H9 (cell line): Measurements from ENCODE around the gene COL5A3. TPM values are rescaled to one million over a fixed set of nuclear protein-coding genes. Genes with fewer than 3 reads are reported as not detected.

Experiments
- DNase-seq: peaks from one replicate; pipeline ENCODE4 v3.0.0-alpha.2; 2017
- H2AFZ ChIP-seq: one replicate; pipeline ENCODE4 v1.6.1; 2013; ENCODE audit warnings: mild to moderate bottlenecking, low read length, control low read depth, moderate library complexity
- H2AK5ac ChIP-seq: 2 replicates; pipeline ENCODE4 v1.6.1; 2013; ENCODE audit warnings: low read length, control low read depth, mixed read lengths; ENCODE audit not compliant: insufficient read length
- H2BK120ac ChIP-seq: one replicate; pipeline ENCODE4 v1.6.1; 2013; ENCODE audit warnings: low read depth, mild to moderate bottlenecking, low read length, control low read depth, inconsistent platforms; ENCODE audit not compliant: poor library complexity, severe bottlenecking
- H2BK12ac ChIP-seq: 2 replicates; pipeline ENCODE4 v1.6.1; 2013; ENCODE audit warnings: low read length, control low read depth, mixed read lengths, low read depth; ENCODE audit not compliant: insufficient read length
- H2BK15ac ChIP-seq: 2 replicates; pipeline ENCODE4 v1.6.1; 2013; ENCODE audit warnings: low read depth, low read length, control low read depth
- H2BK20ac ChIP-seq: one replicate; pipeline ENCODE4 v1.6.1; 2013; ENCODE audit warnings: low read depth, mild to moderate bottlenecking, low read length, control low read depth, inconsistent platforms; ENCODE audit not compliant: poor library complexity, severe bottlenecking
- H2BK5ac ChIP-seq: 2 replicates; pipeline ENCODE4 v1.6.1; 2013; ENCODE audit warnings: low read length, control low read depth, mixed read lengths; ENCODE audit not compliant: insufficient read length
- H3K14ac ChIP-seq: 2 replicates; pipeline ENCODE4 v1.6.1; 2013; ENCODE audit warnings: low read length, control low read depth; ENCODE audit not compliant: insufficient read depth
- H3K18ac ChIP-seq: 2 replicates; pipeline ENCODE4 v1.6.1; 2013; ENCODE audit warnings: low read depth, mild to moderate bottlenecking, mixed read lengths, low read length, control low read depth; ENCODE audit not compliant: insufficient read length
- H3K23ac ChIP-seq: 2 replicates; pipeline ENCODE4 v1.6.1; 2013; ENCODE audit warnings: low read length, control low read depth, mixed read lengths, low read depth; ENCODE audit not compliant: insufficient read length
- H3K23me2 ChIP-seq: 2 replicates; pipeline ENCODE4 v1.6.1; 2013; ENCODE audit warnings: low read depth, mild to moderate bottlenecking, mixed read lengths, low read length, control low read depth; ENCODE audit not compliant: insufficient read length, poor library complexity, severe bottlenecking
- H3K27ac ChIP-seq: 2 replicates; pipeline ENCODE4 v1.5.1; 2013; ENCODE audit warnings: low read length, control low read depth, mixed read lengths, low read depth; ENCODE audit not compliant: insufficient read length
- H3K27me3 ChIP-seq: 2 replicates; pipeline ENCODE4 v1.6.1; 2013; ENCODE audit warnings: low read length, control low read depth, inconsistent platforms; ENCODE audit not compliant: insufficient read depth
- H3K4ac ChIP-seq: 2 replicates; pipeline ENCODE4 v1.6.1; 2013; ENCODE audit warnings: low read depth, mild to moderate bottlenecking, control low read depth, inconsistent platforms, low read length, moderate library complexity
- H3K4me1 ChIP-seq: 2 replicates; pipeline ENCODE4 v1.6.1; 2013; ENCODE audit warnings: low read length, control low read depth, inconsistent platforms; ENCODE audit not compliant: insufficient read depth
- H3K4me2 ChIP-seq: 2 replicates; pipeline ENCODE4 v1.6.1; 2013; ENCODE audit warnings: low read length, control low read depth, mixed read lengths; ENCODE audit not compliant: insufficient read length, insufficient read depth
- H3K56ac ChIP-seq: 2 replicates; pipeline ENCODE4 v1.6.1; 2013; ENCODE audit warnings: low read depth, mild to moderate bottlenecking, mixed read lengths, low read length, control low read depth; ENCODE audit not compliant: insufficient read length
- H3K79me1 ChIP-seq: 2 replicates; pipeline ENCODE4 v1.6.1; 2013; ENCODE audit warnings: low read depth, mild to moderate bottlenecking, moderate library complexity, low read length, control low read depth, inconsistent platforms; ENCODE audit not compliant: insufficient read depth, poor library complexity, severe bottlenecking
- H3K79me2 ChIP-seq: 2 replicates; pipeline ENCODE4 v1.6.1; 2013; ENCODE audit warnings: low read length, control low read depth, inconsistent platforms; ENCODE audit not compliant: insufficient read depth
- H3K9ac ChIP-seq: 2 replicates; pipeline ENCODE4 v1.6.1; 2013; ENCODE audit warnings: low read length, control low read depth, mixed read lengths; ENCODE audit not compliant: insufficient read length; ENCODE audit errors: extremely low read depth
- H3K9me3 ChIP-seq: one replicate; pipeline ENCODE4 v1.6.1; 2013; ENCODE audit warnings: low read depth, low read length, inconsistent platforms; ENCODE audit not compliant: control insufficient read depth
- H3T11ph ChIP-seq: one replicate; pipeline ENCODE4 v1.6.1; 2013; ENCODE audit warnings: mild to moderate bottlenecking, low read length, control low read depth, inconsistent platforms
- H4K20me1 ChIP-seq: one replicate; pipeline ENCODE4 v1.6.1; 2013; ENCODE audit not compliant: control insufficient read depth, insufficient read length, insufficient read depth
- H4K5ac ChIP-seq: 2 replicates; pipeline ENCODE4 v1.6.1; 2013; ENCODE audit warnings: low read depth, mild to moderate bottlenecking, mixed read lengths, low read length, control low read depth; ENCODE audit not compliant: insufficient read length
- H4K8ac ChIP-seq: replicated peaks from 2 replicates; pipeline ENCODE4 v1.6.1; 2013; ENCODE audit warnings: low read length, control low read depth, mixed read lengths, low read depth; ENCODE audit not compliant: insufficient read length
- H4K91ac ChIP-seq: 2 replicates; pipeline ENCODE4 v1.6.1; 2013; ENCODE audit warnings: low read depth, mild to moderate bottlenecking, moderate library complexity, mixed read lengths, low read length, control low read depth; ENCODE audit not compliant: insufficient read length
- H3K27ac Mint-ChIP-seq, 3 experiments: 2 replicates in 2 of 3; 3 replicates in 1 of 3; pipeline ENCODE4 v1.8.0; 2020 to 2021; ENCODE audit warnings: mixed read lengths in 3 of 3, mild to moderate bottlenecking in 1 of 3, moderate library complexity in 1 of 3
- H3K27me3 Mint-ChIP-seq: 2 replicates; pipeline ENCODE4 v1.8.0; 2021; ENCODE audit warnings: low read depth, mild to moderate bottlenecking, moderate library complexity, mixed read lengths
- H3K36me3 Mint-ChIP-seq, 3 experiments: 2 replicates in 2 of 3; 3 replicates in 1 of 3; pipeline ENCODE4 v1.8.0; 2020 to 2021; ENCODE audit warnings: low read depth in 3 of 3, mixed read lengths in 3 of 3; ENCODE audit not compliant: insufficient read depth in 1 of 3
- H3K4me1 Mint-ChIP-seq, 2 experiments: 2 replicates each; pipeline ENCODE4 v1.8.0; 2020; ENCODE audit warnings: mixed read lengths in 2 of 2
- H3K4me3 Mint-ChIP-seq, 2 experiments: 2 replicates in 1 of 2; 3 replicates in 1 of 2; pipeline ENCODE4 v1.8.0; 2020 to 2021; ENCODE audit warnings: mild to moderate bottlenecking in 2 of 2, mixed read lengths in 2 of 2, moderate library complexity in 1 of 2
- H3K9me3 Mint-ChIP-seq, 2 experiments: 2 replicates in 1 of 2; 3 replicates in 1 of 2; pipeline ENCODE4 v1.8.0; 2020; ENCODE audit warnings: mild to moderate bottlenecking in 2 of 2, mixed read lengths in 2 of 2, moderate library complexity in 1 of 2
- WGBS: extraction: QIAGEN DNeasy Blood & Tissue Kit; methylation state at CpG from one replicate; pipeline ENCODE4 v1.1.7; 2013; ENCODE audit warnings: missing lambda C conversion rate, low lambda C conversion rate, mixed read lengths; ENCODE audit not compliant: insufficient read length; ENCODE audit errors: extremely low coverage; 5-methylcytosine and 5-hydroxymethylcytosine counted together
- total RNA-seq: library from RNA; stranded (reverse); gene quantifications from 2 replicates; pipeline ENCODE4 v1.2.1, GENCODE V29; 2021
- TF ChIP-seq, protein P1 (sequence below): fragments of 200-600 bp; sonication (generic); conservative IDR thresholded peaks from 3 replicates; pipeline ENCODE4 v1.8.0; 2021; ENCODE audit warnings: antibody characterized with exemption, mild to moderate bottlenecking

Gene COL5A3
- total RNA-seq, 1 experiment from 2014 or later = 0.72 TPM

DNA sequence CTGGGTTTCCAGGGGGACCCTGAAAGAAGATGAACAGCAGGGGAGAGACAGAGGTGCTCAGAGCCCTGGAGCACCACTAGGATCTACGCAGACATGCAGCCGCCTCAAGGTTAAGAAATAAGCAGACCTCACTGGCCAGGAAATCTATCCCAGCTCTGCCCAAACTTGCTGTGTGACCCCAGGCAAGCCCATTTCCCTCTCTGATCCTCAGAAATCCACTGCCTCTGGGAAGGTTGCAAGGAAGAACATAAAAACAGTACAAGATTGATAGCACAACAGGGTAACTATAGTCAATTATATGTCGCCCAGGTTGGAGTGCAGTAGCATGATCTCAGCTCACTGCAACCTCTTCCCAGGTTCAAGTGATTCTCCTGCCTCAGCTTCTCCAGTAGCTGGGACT is 20.8 kb downstream of the COL5A3 start:
- Histone ChIP-seq H4K8ac (no peak overlapping the region), H2AK5ac (no peak overlapping the region), H2AFZ (no peak overlapping the region), H2BK15ac (no peak overlapping the region), H2BK20ac (no peak overlapping the region), H3K56ac (no peak overlapping the region), H3K79me1 (no peaks in the 10 kb centered on the region), H3T11ph (no peak overlapping the region), H3K23me2 (no peaks in the 10 kb centered on the region), H3K4me1 (no peaks in the 10 kb centered on the region), H3K27ac (no peak overlapping the region), H2BK12ac (no peak overlapping the region), H3K9ac (no peak overlapping the region), H3K4ac (no peak overlapping the region), H4K91ac (no peak overlapping the region), H3K27me3 (no peaks in the 10 kb centered on the region), H2BK5ac (no peak overlapping the region), H3K79me2 (no peaks in the 10 kb centered on the region), H3K9me3 (no peaks in the 10 kb centered on the region), H3K4me2 (no peak overlapping the region), H4K20me1 (no peaks in the 10 kb centered on the region), H2BK120ac (no peak overlapping the region), H3K23ac (no peak overlapping the region), H4K5ac (no peak overlapping the region), H3K18ac (no peak overlapping the region), H3K14ac (no peak overlapping the region)
- Mint-ChIP-seq H3K9me3 (no peaks in the 10 kb centered on the region), H3K36me3 (no peaks in the 10 kb centered on the region), H3K27me3 (no peaks in the 10 kb centered on the region; the same call in 1 of the 2 replicates), H3K27ac (no peak overlapping the region), H3K4me3 (no peak overlapping the region), H3K4me1 (peaks cover 11 to 13% of the 10 kb centered on the region in 2 experiments)
- WGBS = no CpG with 5 or more reads among the region's 3 CpGs
- DNase-seq = no peak
- TF ChIP-seq, protein P1, sequence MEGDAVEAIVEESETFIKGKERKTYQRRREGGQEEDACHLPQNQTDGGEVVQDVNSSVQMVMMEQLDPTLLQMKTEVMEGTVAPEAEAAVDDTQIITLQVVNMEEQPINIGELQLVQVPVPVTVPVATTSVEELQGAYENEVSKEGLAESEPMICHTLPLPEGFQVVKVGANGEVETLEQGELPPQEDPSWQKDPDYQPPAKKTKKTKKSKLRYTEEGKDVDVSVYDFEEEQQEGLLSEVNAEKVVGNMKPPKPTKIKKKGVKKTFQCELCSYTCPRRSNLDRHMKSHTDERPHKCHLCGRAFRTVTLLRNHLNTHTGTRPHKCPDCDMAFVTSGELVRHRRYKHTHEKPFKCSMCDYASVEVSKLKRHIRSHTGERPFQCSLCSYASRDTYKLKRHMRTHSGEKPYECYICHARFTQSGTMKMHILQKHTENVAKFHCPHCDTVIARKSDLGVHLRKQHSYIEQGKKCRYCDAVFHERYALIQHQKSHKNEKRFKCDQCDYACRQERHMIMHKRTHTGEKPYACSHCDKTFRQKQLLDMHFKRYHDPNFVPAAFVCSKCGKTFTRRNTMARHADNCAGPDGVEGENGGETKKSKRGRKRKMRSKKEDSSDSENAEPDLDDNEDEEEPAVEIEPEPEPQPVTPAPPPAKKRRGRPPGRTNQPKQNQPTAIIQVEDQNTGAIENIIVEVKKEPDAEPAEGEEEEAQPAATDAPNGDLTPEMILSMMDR = no peak
